NCI-H1105 treated with DMSO at 0.1 percent for 48 hours (cell line): ENCODE results near the gene C1orf167.

Source experiments
- DNase-seq: peaks from one replicate; lab custom pipeline; 2025; lab: John Stamatoyannopoulos, UW

Gene C1orf167

GRCh38 chr1:11784256-11784992, 22.4 kb downstream of the C1orf167 start:
- no peak for DNase-seq

- no peak for DNase-seq
Observed at GRCh38 chr1:11784993-11785769, 23.2 kb downstream of the C1orf167 start.

- DNase-seq = no peak
Observed at GRCh38 chr1:11786168-11786567, 24.2 kb downstream of the C1orf167 start.

GRCh38 chr1:11787251-11787803, 25.3 kb downstream of the C1orf167 start:
- DNase-seq = no peak

- no peak for DNase-seq
Observed at GRCh38 chr1:11787804-11788436, 25.9 kb downstream of the C1orf167 start.

- no peak for DNase-seq
Observed at GRCh38 chr1:11788549-11789053, 26.6 kb downstream of the C1orf167 start.

- no peak for DNase-seq
Observed at GRCh38 chr1:11789126-11790067, 27.4 kb downstream of the C1orf167 start.

GRCh38 chr1:11790101-11790879, 28.3 kb downstream of the C1orf167 start:
- DNase-seq = no peak

GRCh38 chr1:11790880-11791715, 29.1 kb downstream of the C1orf167 start:
- no peak for DNase-seq

- DNase-seq = no peak
Observed at GRCh38 chr1:11792106-11792505, 30.1 kb downstream of the C1orf167 start.

- no peak for DNase-seq
Observed at GRCh38 chr1:11793819-11794218, 31.8 kb downstream of the C1orf167 start.

- DNase-seq = no peak
Observed at GRCh38 chr1:11794446-11795237, 32.6 kb downstream of the C1orf167 start.

GRCh38 chr1:11795238-11795890, 33.4 kb downstream of the C1orf167 start:
- DNase-seq = no peak

GRCh38 chr1:11796036-11796828, 34.2 kb downstream of the C1orf167 start:
- no peak for DNase-seq

- DNase-seq = no peak
Observed at GRCh38 chr1:11797525-11798216, 35.7 kb downstream of the C1orf167 start.

GRCh38 chr1:11799099-11799498, 37.1 kb downstream of the C1orf167 start:
- DNase-seq = no peak

GRCh38 chr1:11799896-11800295, 37.9 kb downstream of the C1orf167 start:
- no peak for DNase-seq
